HG03442 (cell line): Measurements from ENCODE around the gene UGDH.

Source experiments
- ATAC-seq: cut with Tn5 transposase; IDR thresholded peaks from one replicate; pipeline ENCODE4 v1.9.1; 2021; ENCODE audit warnings: mild to moderate bottlenecking, moderate library complexity; ENCODE audit not compliant: unreplicated experiment

UGDH gene

DNA sequence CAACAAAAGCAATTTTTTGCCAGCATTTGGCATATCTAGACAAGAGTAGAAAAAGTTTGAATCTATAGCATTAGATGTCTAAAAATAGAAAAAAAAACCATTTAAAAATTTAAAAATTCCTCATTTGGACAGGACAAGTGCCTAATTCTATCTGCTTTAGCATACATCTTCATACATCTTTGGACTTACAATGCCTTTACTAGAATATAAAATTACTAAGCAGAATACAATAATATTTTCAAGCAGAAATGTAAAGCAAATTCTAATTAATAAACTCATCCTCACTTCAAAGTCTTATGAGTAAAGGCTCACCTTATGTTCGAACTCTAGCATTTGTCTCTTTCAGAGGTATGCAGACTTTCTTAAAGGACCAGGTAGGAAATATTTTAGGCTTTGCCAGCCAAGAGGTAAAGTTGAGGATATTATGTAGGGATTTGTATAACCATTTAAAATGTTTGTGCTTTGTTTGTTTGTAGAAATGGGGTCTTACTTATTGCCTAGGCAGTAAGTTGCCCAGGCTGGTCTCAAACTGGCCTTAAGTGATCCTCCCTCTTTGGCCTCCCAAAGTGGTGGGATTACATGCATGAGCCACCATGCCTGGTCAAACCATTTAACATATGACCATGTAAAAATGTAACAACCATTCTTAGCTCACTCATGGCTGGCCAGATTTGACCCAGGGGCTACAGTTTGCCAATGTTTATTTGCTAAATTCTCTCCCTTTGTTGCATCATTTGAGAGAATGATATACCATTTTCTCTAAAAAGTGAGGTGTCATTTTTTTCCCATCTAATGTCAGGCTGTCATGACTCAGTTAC lies 29.1 kb downstream of the UGDH start:
- no peak for ATAC-seq

GRCh38 chr4:39495446-39496213 lies 31.6 kb downstream of the UGDH start:
- no peak for ATAC-seq

- no peak for ATAC-seq
These were observed 32.9 kb downstream of the UGDH start for GRCh38 chr4:39494354-39494753.

- no peak for ATAC-seq
These were observed 36.9 kb downstream of the UGDH start for GRCh38 chr4:39490322-39490721.

GRCh38 chr4:39486221-39486804 lies 40.9 kb downstream of the UGDH start:
- ATAC-seq = no peak

DNA sequence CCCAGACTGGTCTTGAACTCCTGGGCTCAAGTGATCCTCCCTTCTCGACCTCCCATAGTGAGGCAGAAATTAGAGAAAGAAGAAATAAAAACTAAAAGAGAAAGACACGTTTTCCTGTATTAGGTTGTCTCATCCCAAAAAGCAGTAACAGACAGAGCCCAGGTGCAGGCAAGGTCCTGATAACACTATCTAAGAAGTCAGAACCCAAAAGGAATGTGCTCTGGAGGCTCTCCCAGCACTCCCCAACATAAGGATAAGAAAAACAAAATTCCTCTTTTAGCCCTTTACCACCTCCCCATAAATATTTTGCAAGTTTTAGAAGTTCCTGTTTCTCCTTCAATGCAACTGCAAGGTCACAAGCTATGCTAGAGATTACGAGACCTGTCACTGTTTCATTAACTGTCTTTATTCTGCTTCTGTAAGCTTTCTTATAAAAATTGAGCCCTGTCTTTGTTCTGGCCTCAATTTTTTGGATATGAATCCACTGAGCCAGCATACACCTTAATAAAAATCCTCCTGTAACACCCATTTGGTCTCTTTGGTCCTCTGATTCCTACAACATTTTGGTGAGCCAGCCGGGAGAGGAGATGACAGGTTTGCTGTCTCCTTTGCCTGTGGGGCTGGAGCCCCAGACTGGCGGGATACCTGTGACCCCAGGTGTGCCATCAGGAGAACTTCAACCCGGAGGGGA lies 42.5 kb downstream of the UGDH start:
- no peak for ATAC-seq

GRCh38 chr4:39480902-39481695 lies 46.1 kb downstream of the UGDH start:
- ATAC-seq = no peak

DNA sequence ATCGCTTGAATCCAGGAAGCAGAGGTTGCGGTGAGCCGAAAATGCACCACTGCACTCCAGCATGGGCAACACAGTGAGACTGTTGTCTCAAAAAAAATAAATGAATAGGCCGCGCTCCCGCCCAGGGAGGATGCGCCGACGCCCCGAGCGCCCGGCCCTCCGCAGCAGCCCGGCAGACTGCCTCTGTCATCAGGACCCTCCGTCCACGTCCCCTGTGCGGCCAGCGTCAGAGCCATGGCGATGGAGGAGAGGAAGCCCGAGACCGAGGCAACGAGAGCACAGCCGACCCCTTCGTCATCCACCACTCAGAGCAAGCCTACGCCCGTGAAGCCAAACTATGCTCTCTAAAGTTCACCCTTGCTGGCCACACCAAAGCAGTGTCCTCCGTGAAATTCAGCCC lies 47.0 kb downstream of the UGDH start:
- ATAC-seq = no peak

- no peak for ATAC-seq
These were observed 50.9 kb downstream of the UGDH start for GRCh38 chr4:39476187-39476895.

DNA sequence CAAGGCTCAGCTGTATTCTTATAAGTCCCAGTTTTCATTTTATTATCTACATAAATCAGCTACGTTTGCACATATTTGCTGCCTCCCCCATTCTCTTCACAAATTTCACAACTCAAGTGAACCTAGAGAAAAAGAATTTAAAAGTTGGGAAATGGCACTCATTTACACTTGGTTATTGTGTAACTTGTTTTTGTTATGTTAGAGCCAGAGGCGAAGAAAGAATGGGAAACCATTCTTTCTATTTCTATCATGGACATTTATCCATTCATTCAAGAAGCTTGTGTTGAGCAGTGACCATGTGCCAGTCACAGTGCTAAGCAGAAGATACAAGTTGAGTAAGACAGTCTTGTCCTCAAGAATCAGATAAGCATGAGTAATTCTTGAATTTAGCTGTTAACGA lies 54.8 kb downstream of the UGDH start:
- ATAC-seq = no peak

GRCh38 chr4:39470402-39470801 lies 56.8 kb downstream of the UGDH start:
- no peak for ATAC-seq

GRCh38 chr4:39469429-39470077 lies 57.7 kb downstream of the UGDH start:
- ATAC-seq = peak; percentile 87

DNA sequence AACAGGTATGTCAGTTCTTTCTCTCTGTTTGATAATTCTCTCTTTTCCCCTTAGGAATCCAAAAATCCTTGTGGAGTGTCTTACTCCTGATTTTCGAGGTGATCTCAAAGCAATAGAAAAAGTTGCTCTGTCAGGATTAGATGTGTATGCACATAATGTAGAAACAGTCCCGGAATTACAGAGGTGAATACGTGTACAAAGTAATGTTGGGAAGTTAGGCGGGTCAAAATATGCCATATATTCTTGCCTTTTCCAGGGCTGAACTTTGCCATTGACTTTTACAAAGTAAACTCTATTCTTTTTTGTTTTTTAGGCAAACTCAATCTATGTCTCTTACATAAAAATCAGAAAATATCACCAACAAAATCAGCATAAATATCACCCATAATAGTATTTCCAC lies 59.8 kb downstream of the UGDH start:
- ATAC-seq = no peak

DNA sequence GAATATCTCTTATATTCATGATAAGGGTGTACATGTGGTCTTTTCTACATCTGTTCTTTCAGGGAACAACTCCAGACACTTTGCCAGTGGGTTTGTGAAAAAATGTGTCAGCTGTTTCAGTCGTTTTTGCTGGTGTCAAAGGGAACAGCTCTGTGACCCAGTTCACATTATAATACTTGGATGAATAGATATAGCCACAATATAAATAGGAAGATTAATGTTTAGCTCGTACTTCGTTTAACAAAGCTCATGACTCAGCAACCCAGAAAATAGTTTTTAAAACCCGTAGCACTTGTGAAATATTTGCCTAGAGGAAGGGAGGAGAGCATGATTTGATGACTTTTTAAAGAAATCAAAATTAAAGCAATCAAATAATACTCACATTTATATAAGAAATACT lies 60.5 kb downstream of the UGDH start:
- ATAC-seq = no peak

- no peak for ATAC-seq
These were observed 62.2 kb downstream of the UGDH start for GRCh38 chr4:39464886-39465501.

- peak; percentile 86 for ATAC-seq
These were observed 68.5 kb downstream of the UGDH start, which contains the start of the genes LIAS and RPL9 for GRCh38 chr4:39458505-39459300. LIAS (plus strand) TSS chr4:39459056; CDS start chr4:39459118, 62 bp downstream. RPL9 (minus strand) TSS chr4:39458922; CDS start chr4:39458439, 483 bp downstream.

- ATAC-seq = peak; percentile 1
These were observed 69.1 kb downstream of the UGDH start for GRCh38 chr4:39458161-39458504.
